NCI-H748 (cell line): Measurements from ENCODE around the gene OR8G1.
"Not testable (repeated sequence)": the region's sequence is repeated elsewhere in the genome, so short reads cannot be mapped to it uniquely, and the experiment has no call there.

Experiments used
- DNase-seq: peaks from one replicate; lab custom pipeline; 2025; ENCODE audit not compliant: unreplicated experiment; lab: John Stamatoyannopoulos, UW

Gene OR8G1

GRCh38 chr11:124240621-124241397 lies at the start of gene OR8G1:
TSS of gene OR8G1 (plus strand) at chr11:124241095. CDS start at chr11:124249676, 8,581 bp downstream.
- no peak for DNase-seq

GRCh38 chr11:124193221-124194010 lies 47.5 kb upstream of the OR8G1 start:
- DNase-seq = no peak

GRCh38 chr11:124194293-124195188 lies 46.4 kb upstream of the OR8G1 start:
- no peak for DNase-seq

- peak; percentile 65 for DNase-seq
Observed at GRCh38 chr11:124195189-124195734, 45.6 kb upstream of the OR8G1 start.

- DNase-seq = no peak
Observed at GRCh38 chr11:124197999-124198398, 42.9 kb upstream of the OR8G1 start.

GRCh38 chr11:124198897-124199296 lies 42.0 kb upstream of the OR8G1 start:
- no peak for DNase-seq

- no peak for DNase-seq
Observed at GRCh38 chr11:124199702-124200101, 41.2 kb upstream of the OR8G1 start.

GRCh38 chr11:124200671-124201070 lies 40.2 kb upstream of the OR8G1 start:
- no peak for DNase-seq

GRCh38 chr11:124202951-124203350 lies 37.9 kb upstream of the OR8G1 start:
- no peak for DNase-seq

- no peak for DNase-seq
Observed at GRCh38 chr11:124204008-124204407, 36.9 kb upstream of the OR8G1 start.

- no peak for DNase-seq
Observed at GRCh38 chr11:124207102-124207792, 33.6 kb upstream of the OR8G1 start.

- DNase-seq = no peak
Observed at GRCh38 chr11:124209824-124210357, 31.0 kb upstream of the OR8G1 start.

GRCh38 chr11:124210421-124210820 lies 30.5 kb upstream of the OR8G1 start:
- no peak for DNase-seq

- DNase-seq = no peak
Observed at GRCh38 chr11:124211321-124211720, 29.6 kb upstream of the OR8G1 start.

GRCh38 chr11:124214027-124214426 lies 26.9 kb upstream of the OR8G1 start:
- no peak for DNase-seq

GRCh38 chr11:124219126-124219525 lies 21.8 kb upstream of the OR8G1 start:
- no peak for DNase-seq

- no peak for DNase-seq
Observed at GRCh38 chr11:124222407-124222806, 18.5 kb upstream of the OR8G1 start.

GRCh38 chr11:124224618-124225423 lies 16.1 kb upstream of the OR8G1 start:
- DNase-seq = not testable (repeated sequence)

- DNase-seq = no peak
Observed at GRCh38 chr11:124225471-124225870, 15.4 kb upstream of the OR8G1 start.
